Measurements from ENCODE around the gene C19orf47. TPM values are rescaled to one million over a fixed set of nuclear protein-coding genes. Genes with fewer than 3 reads are reported as not detected.

C19orf47 gene
- total and polyA plus RNA-seq, 2 donors (not counting 3 experiments of a cell fraction or from before 2014, with no cell fraction given), result 16.4 to 27.0 TPM

GRCh38 chr19:40279120-40279551, 69.1 kb downstream of the C19orf47 start:
- POLR2A ChIA-PET, result no interaction called here
- Histone ChIP-seq H3K4me2 (ENCODE audit: insufficient read depth, low read length) (no peak overlapping the region), H3K27me3 (ENCODE audit: control insufficient read depth in 2 of 2, insufficient read depth in 2 of 2, low read length in 2 of 2) (no peaks in the 10 kb centered on the region), H4K20me1 (replicated peaks; ENCODE audit: control insufficient read depth, extremely low read depth, insufficient read depth, low read length) (no peaks in the 10 kb centered on the region), H3K79me2 (ENCODE audit: control insufficient read depth, insufficient read depth, low read length) (peaks cover 92% of the 10 kb centered on the region), H2AFZ (ENCODE audit: low read depth, low read length) (no peak overlapping the region), H3K4me1 (ENCODE audit: control insufficient read depth, extremely low read depth, insufficient read depth, low read length) (peaks cover 4% of the 10 kb centered on the region), H3K36me3 (ENCODE audit: control insufficient read depth in 2 of 2, extremely low read depth in 1 of 2, insufficient read depth in 2 of 2, low read length in 2 of 2) (peaks cover 0 to 3% of the 10 kb centered on the region in 2 experiments), H3K9me3 (replicated peaks; ENCODE audit: control insufficient read depth, insufficient read depth, low read length) (no peaks in the 10 kb centered on the region), H3K9ac (replicated peaks; ENCODE audit: extremely low read depth, insufficient read depth, low read length) (no peak overlapping the region), H3K9me1 (replicated peaks; ENCODE audit: control insufficient read depth, extremely low read depth, insufficient read depth, low read length) (no peaks in the 10 kb centered on the region), H3K4me3 (replicated peaks in 1 of 3; ENCODE audit: insufficient read depth in 1 of 3, low read depth in 1 of 3, low read length in 3 of 3) (no peak overlapping the region), H3K27ac (ENCODE audit: insufficient read depth, low read depth, low read length) (no peak overlapping the region)
- intact Hi-C loops (cut with micrococcal nuclease) (no loop called here), dilution Hi-C loops (cut with MboI; ENCODE audit: extremely low pct_ligation_motif_present, low sequenced_read_pairs) (no loop called here)
- TF ChIP-seq FOS (IDR thresholded peaks at IDR 0.05; ENCODE audit: borderline replicate concordance, insufficient read depth, low read length) (no peak), CTCF (IDR thresholded peaks at IDR 0.05; ENCODE audit: extremely low read depth in 1 of 2, insufficient read depth in 1 of 2, low read depth in 1 of 2, low read length in 2 of 2) (no peak), GATA2 (IDR thresholded peaks at IDR 0.05; ENCODE audit: insufficient read depth, insufficient read length, low read depth, low read length) (no peak), JUN (IDR thresholded peaks at IDR 0.05; ENCODE audit: borderline replicate concordance, insufficient read depth, insufficient read length, low read depth) (no peak), EZH2 (IDR thresholded peaks at IDR 0.05; ENCODE audit: borderline replicate concordance, low read depth, low read length, severe bottlenecking) (no peak), MYC (IDR thresholded peaks at IDR 0.05; ENCODE audit: low read depth, low read length) (no peak)
- TF ChIP-seq, protein P1, sequence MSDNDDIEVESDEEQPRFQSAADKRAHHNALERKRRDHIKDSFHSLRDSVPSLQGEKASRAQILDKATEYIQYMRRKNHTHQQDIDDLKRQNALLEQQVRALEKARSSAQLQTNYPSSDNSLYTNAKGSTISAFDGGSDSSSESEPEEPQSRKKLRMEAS (IDR thresholded peaks at IDR 0.05; ENCODE audit: insufficient read depth, insufficient read length), result no peak
- DNase-seq (ENCODE audit: low read depth, low spot score), result no peak
- BruUV-seq (replicated peaks), result no TSS peak
- no peak for FAIRE-seq
- CTCF ChIA-PET, result interaction anchor here (1.6 kb wide), 1 partner anchor 26 kb away, joined by 4 read pairs; no protein-coding TSS in a partner anchor

Measured in endothelial cell of umbilical vein (primary cell).